ENCODE results near the gene ARL8A.

ARL8A gene

DNA sequence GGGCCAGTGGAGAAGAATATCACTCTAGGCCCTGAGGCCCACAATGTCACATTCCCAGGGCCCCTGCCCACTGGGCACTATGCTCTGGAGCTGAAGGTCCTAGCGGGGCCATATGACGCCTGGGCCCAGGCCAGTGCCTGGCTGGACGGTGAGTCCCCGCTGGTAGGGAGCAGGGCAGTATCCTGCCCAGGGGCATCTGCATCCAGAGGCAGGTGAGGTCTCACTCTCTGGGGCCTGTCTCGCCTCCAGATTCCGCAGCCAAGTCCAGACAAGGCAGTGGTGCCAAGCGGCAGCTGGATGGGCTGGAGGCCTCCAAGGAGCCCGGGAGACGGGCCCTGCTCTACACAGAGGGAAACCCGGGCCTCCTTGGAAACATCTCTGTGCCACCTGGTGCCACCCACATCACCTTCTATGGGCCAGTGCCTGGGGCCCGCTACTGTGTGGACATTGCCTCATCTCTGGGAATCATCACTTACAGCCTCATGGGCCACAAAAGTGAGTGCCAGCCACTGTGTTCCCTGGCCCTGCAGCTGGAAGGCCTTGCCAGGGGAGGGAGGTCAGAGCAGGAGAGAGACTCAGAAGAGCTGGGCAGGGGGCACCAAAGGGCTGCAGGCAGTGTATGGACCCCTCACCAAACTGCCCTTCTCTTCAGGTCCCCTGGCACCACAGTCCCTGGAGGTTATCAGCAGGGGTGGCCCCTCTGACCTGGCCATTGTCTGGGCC is 26.9 kb upstream of the ARL8A start:
- Histone ChIP-seq H3K27me3 (ENCODE audit: insufficient read depth, low read length, poor library complexity, severe bottlenecking) (no peaks in the 10 kb centered on the region), H3K9me2 (replicated peaks; ENCODE audit: low read depth, low read length) (no peaks in the 10 kb centered on the region), H2AFZ (ENCODE audit: low read length) (no peak overlapping the region), H3K4me3 (ENCODE audit: low read length, poor library complexity, severe bottlenecking) (no peak overlapping the region), H3K4me1 (ENCODE audit: insufficient read depth, low read length, poor library complexity, severe bottlenecking) (peaks cover 6% of the 10 kb centered on the region), H3F3A (ENCODE audit: low read depth) (no peaks in the 10 kb centered on the region), H3K79me2 (ENCODE audit: insufficient read depth, low read length) (peaks cover 3% of the 10 kb centered on the region; the same call in 1 of the 2 replicates), H3K9ac (ENCODE audit: low read depth, low read length, poor library complexity, severe bottlenecking) (no peak overlapping the region), H3K9me3 (ENCODE audit: insufficient read depth, low read depth, low read length) (no peaks in the 10 kb centered on the region), H4K20me1 (ENCODE audit: insufficient read depth, low read length, poor library complexity, severe bottlenecking) (no peaks in the 10 kb centered on the region), H3K4me2 (ENCODE audit: low read depth, low read length, poor library complexity, severe bottlenecking) (no peak overlapping the region), H3K36me3 (ENCODE audit: insufficient read depth, low read length) (no peaks in the 10 kb centered on the region)
- TF ChIP-seq, protein P1, sequence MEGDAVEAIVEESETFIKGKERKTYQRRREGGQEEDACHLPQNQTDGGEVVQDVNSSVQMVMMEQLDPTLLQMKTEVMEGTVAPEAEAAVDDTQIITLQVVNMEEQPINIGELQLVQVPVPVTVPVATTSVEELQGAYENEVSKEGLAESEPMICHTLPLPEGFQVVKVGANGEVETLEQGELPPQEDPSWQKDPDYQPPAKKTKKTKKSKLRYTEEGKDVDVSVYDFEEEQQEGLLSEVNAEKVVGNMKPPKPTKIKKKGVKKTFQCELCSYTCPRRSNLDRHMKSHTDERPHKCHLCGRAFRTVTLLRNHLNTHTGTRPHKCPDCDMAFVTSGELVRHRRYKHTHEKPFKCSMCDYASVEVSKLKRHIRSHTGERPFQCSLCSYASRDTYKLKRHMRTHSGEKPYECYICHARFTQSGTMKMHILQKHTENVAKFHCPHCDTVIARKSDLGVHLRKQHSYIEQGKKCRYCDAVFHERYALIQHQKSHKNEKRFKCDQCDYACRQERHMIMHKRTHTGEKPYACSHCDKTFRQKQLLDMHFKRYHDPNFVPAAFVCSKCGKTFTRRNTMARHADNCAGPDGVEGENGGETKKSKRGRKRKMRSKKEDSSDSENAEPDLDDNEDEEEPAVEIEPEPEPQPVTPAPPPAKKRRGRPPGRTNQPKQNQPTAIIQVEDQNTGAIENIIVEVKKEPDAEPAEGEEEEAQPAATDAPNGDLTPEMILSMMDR (conservative IDR thresholded peaks at IDR 0.05; ENCODE audit: low read length), result no peak
- TF ChIP-seq EZH2phosphoT487 (IDR thresholded peaks at IDR 0.05; ENCODE audit: borderline replicate concordance), result no peak

DNA sequence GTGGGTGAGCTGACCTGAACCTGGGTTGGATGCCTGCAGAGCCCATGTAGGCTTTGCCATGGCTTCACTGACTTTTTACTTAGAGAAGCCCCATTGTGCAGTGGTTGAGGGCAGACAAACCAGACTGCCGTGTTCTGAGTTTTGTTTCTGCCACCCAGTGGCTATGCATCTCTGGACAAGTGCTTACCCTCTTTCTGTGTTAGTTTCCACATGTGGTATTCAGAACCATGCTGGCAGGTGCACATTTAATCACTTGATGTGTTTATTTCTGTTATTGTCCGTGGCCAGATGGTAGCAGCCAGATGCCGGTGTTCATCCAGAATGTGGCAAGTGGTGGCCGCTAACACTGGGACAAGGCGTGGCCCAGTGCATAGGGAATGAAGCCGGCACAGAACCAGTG is 26.2 kb upstream of the ARL8A start:
- H3K79me2 ChIP-seq (ENCODE audit: insufficient read depth, low read length), result peaks cover 10% of the 10 kb centered on the region
- H3K4me2 ChIP-seq (ENCODE audit: low read depth, low read length, poor library complexity, severe bottlenecking), result no peak overlapping the region
- TF ChIP-seq, protein P1 (conservative IDR thresholded peaks at IDR 0.05; ENCODE audit: low read length), result peak; percentile 57
- TF ChIP-seq EZH2phosphoT487 (IDR thresholded peaks at IDR 0.05; ENCODE audit: borderline replicate concordance), result no peak
- no peaks in the 10 kb centered on the region for H3K27me3 ChIP-seq (ENCODE audit: insufficient read depth, low read length, poor library complexity, severe bottlenecking)
- H2AFZ ChIP-seq (ENCODE audit: low read length), result no peak overlapping the region
- no peaks in the 10 kb centered on the region for H3K36me3 ChIP-seq (ENCODE audit: insufficient read depth, low read length)
- H3K4me1 ChIP-seq (ENCODE audit: insufficient read depth, low read length, poor library complexity, severe bottlenecking), result peaks cover 13% of the 10 kb centered on the region
- H3F3A ChIP-seq (ENCODE audit: low read depth), result no peaks in the 10 kb centered on the region
- no peaks in the 10 kb centered on the region for H4K20me1 ChIP-seq (ENCODE audit: insufficient read depth, low read length, poor library complexity, severe bottlenecking)
- H3K4me3 ChIP-seq (ENCODE audit: low read length, poor library complexity, severe bottlenecking), result no peak overlapping the region
- H3K9me3 ChIP-seq (ENCODE audit: insufficient read depth, low read depth, low read length), result no peaks in the 10 kb centered on the region
- H3K9me2 ChIP-seq (replicated peaks; ENCODE audit: low read depth, low read length), result no peaks in the 10 kb centered on the region
- no peak overlapping the region for H3K9ac ChIP-seq (ENCODE audit: low read depth, low read length, poor library complexity, severe bottlenecking)

DNA sequence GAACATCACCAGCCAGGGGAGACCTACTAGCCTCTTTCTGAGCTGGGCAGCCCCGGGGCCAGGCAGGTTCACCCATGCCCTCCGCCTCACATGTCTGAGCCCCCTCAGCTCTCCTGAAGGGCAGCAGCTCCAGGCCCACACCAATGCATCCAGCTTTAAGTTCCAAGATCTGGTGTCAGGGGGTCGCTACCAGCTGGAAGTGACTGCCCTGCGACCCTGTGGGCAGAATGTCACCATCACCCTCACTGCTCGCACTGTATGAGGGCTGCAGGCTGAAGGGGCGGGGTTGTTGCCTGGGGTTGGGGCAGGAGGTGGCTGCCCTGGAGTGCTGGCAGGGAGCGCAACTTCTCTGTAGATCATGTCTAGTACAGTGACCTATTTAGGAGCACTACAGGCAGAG is 24.3 kb upstream of the ARL8A start:
- Histone ChIP-seq H3K9me2 (replicated peaks; ENCODE audit: low read depth, low read length) (no peaks in the 10 kb centered on the region), H3K36me3 (ENCODE audit: insufficient read depth, low read length) (no peaks in the 10 kb centered on the region), H3F3A (ENCODE audit: low read depth) (no peaks in the 10 kb centered on the region), H3K79me2 (ENCODE audit: insufficient read depth, low read length) (peaks cover 25% of the 10 kb centered on the region), H3K4me1 (ENCODE audit: insufficient read depth, low read length, poor library complexity, severe bottlenecking) (peaks cover 31% of the 10 kb centered on the region), H4K20me1 (ENCODE audit: insufficient read depth, low read length, poor library complexity, severe bottlenecking) (no peaks in the 10 kb centered on the region), H3K9ac (ENCODE audit: low read depth, low read length, poor library complexity, severe bottlenecking) (no peak overlapping the region), H3K27me3 (ENCODE audit: insufficient read depth, low read length, poor library complexity, severe bottlenecking) (no peaks in the 10 kb centered on the region), H3K4me3 (ENCODE audit: low read length, poor library complexity, severe bottlenecking) (no peak overlapping the region), H2AFZ (ENCODE audit: low read length) (no peak overlapping the region), H3K9me3 (ENCODE audit: insufficient read depth, low read depth, low read length) (no peaks in the 10 kb centered on the region), H3K4me2 (ENCODE audit: low read depth, low read length, poor library complexity, severe bottlenecking) (no peak overlapping the region)
- TF ChIP-seq EZH2phosphoT487 (IDR thresholded peaks at IDR 0.05; ENCODE audit: borderline replicate concordance), result no peak
- TF ChIP-seq, protein P1 (conservative IDR thresholded peaks at IDR 0.05; ENCODE audit: low read length), result no peak

All from Loucy (cell line).